Transverse colon (tissue), 3 donors: ENCODE results near the gene AR.

Experiments used
- CTCF ChIP-seq, 5 experiments: fragments of 200-600 bp in 3 of 5; fragments of 450-650 bp in 2 of 5; sonication (generic) in 3 of 5; IDR thresholded peaks; 1 replicate in 2 of 5; 2 replicates in 3 of 5; pipeline ENCODE4 v1.5.1; 2016 to 2017; ENCODE audit warnings: antibody characterized with exemption in 5 of 5, inconsistent platforms in 3 of 5, mild to moderate bottlenecking in 2 of 5, moderate library complexity in 1 of 5
- POLR2A ChIP-seq: fragments of 450-650 bp; IDR thresholded peaks from one replicate; pipeline ENCODE4 v1.6.1; 2016; ENCODE audit warnings: antibody characterized with exemption, mild to moderate bottlenecking, moderate library complexity

- TF ChIP-seq CTCF (IDR thresholded peaks at IDR 0.05) (no peak), POLR2A (no peak)
These were observed 43.2 kb upstream of the AR start for GRCh38 chrX:67500617-67501016.
